Tibial nerve (tissue), 3 donors: ENCODE results near the gene TMEM59.
"Not testable (repeated sequence)": the region's sequence is repeated elsewhere in the genome, so short reads cannot be mapped to it uniquely, and the experiment has no call there.

Experiments used
- POLR2A ChIP-seq, 2 donors: fragments of 450-650 bp; IDR thresholded peaks; one replicate each; pipeline ENCODE4 v1.6.1; 2017; ENCODE audit warnings: antibody characterized with exemption in 2 of 2, mild to moderate bottlenecking in 2 of 2, moderate library complexity in 2 of 2
- TF ChIP-seq, protein P1 (sequence below), 5 experiments: fragments of 200-600 bp in 3 of 5; fragments of 450-650 bp in 2 of 5; sonication (generic) in 3 of 5; IDR thresholded peaks; one replicate each; pipeline ENCODE4 v1.5.1; 2016 to 2019; ENCODE audit warnings: antibody characterized with exemption in 5 of 5, mild to moderate bottlenecking in 3 of 5, moderate library complexity in 2 of 5

DNA sequence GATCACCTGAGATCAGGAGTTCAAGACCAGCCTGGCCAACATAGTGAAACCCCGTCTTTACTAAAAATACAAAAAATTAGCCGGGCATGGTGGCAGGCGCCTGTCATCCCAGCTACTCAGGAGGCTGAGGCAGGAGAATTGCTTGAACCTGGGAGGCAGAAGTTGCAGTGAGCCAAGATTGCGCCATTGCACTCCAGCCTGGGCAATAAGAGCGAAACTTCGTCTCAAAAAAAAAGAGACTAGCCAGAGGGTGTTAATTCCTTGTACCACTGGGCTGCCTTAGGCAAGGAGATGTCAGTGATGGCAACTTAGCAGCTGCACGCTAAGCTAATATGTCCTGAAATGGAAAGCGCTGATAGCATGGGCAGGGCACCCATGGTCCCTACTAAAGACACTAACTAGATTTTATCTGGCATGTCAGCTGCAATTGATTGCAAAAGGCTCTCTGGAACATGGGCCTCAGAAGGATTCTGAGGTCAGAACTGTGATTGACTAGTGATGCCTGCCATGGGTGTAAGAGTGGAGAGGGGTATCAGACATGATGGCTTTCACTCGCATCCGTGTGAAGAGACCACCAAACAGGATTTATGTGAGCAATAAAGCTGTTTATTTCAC is 33.3 kb downstream of the TMEM59 start:
- TF ChIP-seq, protein P1, sequence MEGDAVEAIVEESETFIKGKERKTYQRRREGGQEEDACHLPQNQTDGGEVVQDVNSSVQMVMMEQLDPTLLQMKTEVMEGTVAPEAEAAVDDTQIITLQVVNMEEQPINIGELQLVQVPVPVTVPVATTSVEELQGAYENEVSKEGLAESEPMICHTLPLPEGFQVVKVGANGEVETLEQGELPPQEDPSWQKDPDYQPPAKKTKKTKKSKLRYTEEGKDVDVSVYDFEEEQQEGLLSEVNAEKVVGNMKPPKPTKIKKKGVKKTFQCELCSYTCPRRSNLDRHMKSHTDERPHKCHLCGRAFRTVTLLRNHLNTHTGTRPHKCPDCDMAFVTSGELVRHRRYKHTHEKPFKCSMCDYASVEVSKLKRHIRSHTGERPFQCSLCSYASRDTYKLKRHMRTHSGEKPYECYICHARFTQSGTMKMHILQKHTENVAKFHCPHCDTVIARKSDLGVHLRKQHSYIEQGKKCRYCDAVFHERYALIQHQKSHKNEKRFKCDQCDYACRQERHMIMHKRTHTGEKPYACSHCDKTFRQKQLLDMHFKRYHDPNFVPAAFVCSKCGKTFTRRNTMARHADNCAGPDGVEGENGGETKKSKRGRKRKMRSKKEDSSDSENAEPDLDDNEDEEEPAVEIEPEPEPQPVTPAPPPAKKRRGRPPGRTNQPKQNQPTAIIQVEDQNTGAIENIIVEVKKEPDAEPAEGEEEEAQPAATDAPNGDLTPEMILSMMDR (IDR thresholded peaks at IDR 0.05): not testable (repeated sequence)
- not testable (repeated sequence) for TF ChIP-seq POLR2A (IDR thresholded peaks at IDR 0.05)
